Heart left ventricle (tissue), 13 donors: ENCODE results near the gene SEPTIN10.

ENCODE experiments used
- CTCF ChIP-seq, 12 donors: fragments of 200-600 bp; sonication (generic) in 4 of 12; IDR thresholded peaks; one replicate each; pipeline versions ENCODE4 v1.5.0 to v1.8.0; 2018 to 2022; ENCODE audit warnings: antibody characterized with exemption in 12 of 12, mild to moderate bottlenecking in 5 of 12
- POLR2A ChIP-seq, 2 donors: fragments of 450-650 bp; IDR thresholded peaks; one replicate each; pipeline ENCODE4 v1.6.1; 2017; ENCODE audit warnings: antibody characterized with exemption in 2 of 2, mild to moderate bottlenecking in 2 of 2, moderate library complexity in 2 of 2
- donor health status: ischemic (EF 13 %, LVEDD 7.1; RV severe dilation, severe dysfunction).
- donor health status: DM: no; HTN: yes; CAD: no.
- donor health status: DM: no; HTN: no; CAD: no.
- donor health status: ischemic (EF 25% LVEDD 6.9; RV normal size, moderate dysfunction).
- donor health status: ischemic (EF 25% LVEDD 5.7; RV mildly dilated, moderate dysfunction).
- donor health status: ischemic (EF 35%, LVEDD 5.7; RV mildly dilated, moderate dysfunction).
- donor health status: nonischemic (EF 11% LVEDD 7.7; RV severe dilation, severe dysfunction).
- donor health status: DM: yes; HTN: yes; CAD: no.
- donor health status: PGD.
- donor health status: ischemic (EF 29% LVEDD 5.4; RV normal size, mild dysfunction).
- donor health status: nonischemic (EF 23%, LVEDD 6.1; RV moderate dilation, normal function).

- TF ChIP-seq CTCF (IDR thresholded peaks at IDR 0.05) = no peak
- TF ChIP-seq POLR2A (IDR thresholded peaks at IDR 0.05) = no peak
These were observed 96.5 kb downstream of the SEPTIN10 start for GRCh38 chr2:109517118-109517889.
